Upper lobe of left lung (tissue), 6 donors: ENCODE measurements around the gene PKNOX2. TPM values are rescaled to one million over a fixed set of nuclear protein-coding genes. Genes with fewer than 3 reads are reported as not detected.

ENCODE experiments used
- ATAC-seq, 2 donors: fragments of 200-7000 bp; cut with Tn5 transposase; one replicate each; pipeline ENCODE4 v1.9.1; 2022; ENCODE audit warnings: mild to moderate bottlenecking in 2 of 2, moderate library complexity in 2 of 2; ENCODE audit not compliant: low FRiP score in 2 of 2
- DNase-seq, 2 donors: peaks; one replicate each; pipeline ENCODE4 v3.0.0-alpha.2; 2019 to 2020
- H3K27ac ChIP-seq, 4 donors: fragments of 200-600 bp; sonication (generic); one replicate each; pipeline ENCODE4 v1.5.1; 2016 to 2019
- H3K27me3 ChIP-seq, 4 donors: fragments of 200-600 bp; sonication (generic); one replicate each; pipeline ENCODE4 v1.5.1; 2017 to 2019
- H3K36me3 ChIP-seq, 4 donors: fragments of 200-600 bp; sonication (generic); one replicate each; pipeline ENCODE4 v1.5.1; 2016 to 2019
- H3K4me1 ChIP-seq, 4 donors: fragments of 200-600 bp; sonication (generic); one replicate each; pipeline ENCODE4 v1.5.1; 2018 to 2019
- H3K4me3 ChIP-seq, 4 donors: fragments of 200-600 bp; sonication (generic); one replicate each; pipeline ENCODE4 v1.5.1; 2017 to 2019; ENCODE audit warnings: mild to moderate bottlenecking in 2 of 4, moderate library complexity in 1 of 4
- H3K9me3 ChIP-seq, 4 donors: fragments of 200-600 bp; sonication (generic); one replicate each; pipeline ENCODE4 v1.5.1; 2018 to 2019
- EP300 ChIP-seq, 4 donors: sonication (generic); formaldehyde crosslinking; IDR thresholded peaks; one replicate each; pipeline ENCODE4 v1.5.1; 2017; ENCODE audit warnings: antibody characterized with exemption in 4 of 4, control low read depth in 2 of 4
- POLR2A ChIP-seq, 4 donors: fragments of 450-650 bp; IDR thresholded peaks; one replicate each; pipeline ENCODE4 v1.5.1; 2016 to 2017; ENCODE audit warnings: antibody characterized with exemption in 4 of 4, mild to moderate bottlenecking in 2 of 4
- POLR2AphosphoS5 ChIP-seq, 2 donors: sonication (generic); formaldehyde crosslinking; IDR thresholded peaks; one replicate each; pipeline ENCODE4 v1.5.1; 2017; ENCODE audit warnings: antibody characterized with exemption in 2 of 2
- WGBS, 2 donors: methylation state at CpG; one replicate each; pipeline ENCODE4 v1.1.5; 2017 to 2018; 5-methylcytosine and 5-hydroxymethylcytosine counted together
- total RNA-seq, 6 donors: library from RNA; depleted of rRNA in 4 of 6; stranded (reverse); fragments of >200 nt in 4 of 6; gene quantifications; one replicate each; pipeline versions ENCODE4 v1.1.0 to v1.2.1, GENCODE V29; 2016 to 2021
- TF ChIP-seq, protein P1 (sequence below), 6 experiments: fragments of 450-650 bp in 4 of 6; fragments of 200-600 bp in 2 of 6; sonication (generic) in 2 of 6; IDR thresholded peaks; one replicate each; pipeline ENCODE4 v1.5.1; 2016 to 2019; ENCODE audit warnings: antibody characterized with exemption in 6 of 6
- donor health status: DM: no; HTN: no; CAD: no; lungs with moderate emphysema.
- donor health status: DM: no; HTN: yes; CAD: no; lungs with severe emphysema.

The PKNOX2 gene
- total RNA-seq, 6 donors from 2014 or later = 2.9 to 15.5 (median 8.4) TPM

DNA sequence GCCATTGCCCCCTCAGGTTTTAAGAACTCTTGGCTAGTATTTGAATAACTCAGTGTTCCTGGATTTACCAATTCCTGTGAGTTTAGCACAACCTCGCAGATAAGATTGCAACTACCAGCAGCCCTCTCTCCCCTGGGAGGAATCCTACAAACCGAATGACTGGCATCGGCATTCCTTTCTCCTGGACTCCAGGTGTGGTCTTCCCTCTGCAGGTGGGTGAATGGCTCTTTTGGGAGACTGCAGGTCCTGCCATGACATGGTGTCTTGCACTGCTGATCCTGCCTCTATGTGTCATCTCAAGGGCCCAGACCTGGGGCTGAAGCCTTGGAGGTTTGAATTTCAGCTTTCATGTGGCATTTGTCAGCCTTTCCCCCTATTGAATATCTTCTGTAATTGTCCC, 105.6 kb downstream of the PKNOX2 start:
- DNase-seq (no peak), ATAC-seq (no peak)
- Histone ChIP-seq H3K27me3 (no peaks in the 10 kb centered on the region), H3K36me3 (no peaks in the 10 kb centered on the region), H3K27ac (no peak overlapping the region), H3K9me3 (no peaks in the 10 kb centered on the region), H3K4me1 (no peaks in the 10 kb centered on the region), H3K4me3 (no peak overlapping the region)
- TF ChIP-seq POLR2AphosphoS5 (IDR thresholded peaks at IDR 0.05) = no peak
- TF ChIP-seq POLR2A (IDR thresholded peaks at IDR 0.05) = no peak
- TF ChIP-seq EP300 (IDR thresholded peaks at IDR 0.05) = no peak
- TF ChIP-seq, protein P1, sequence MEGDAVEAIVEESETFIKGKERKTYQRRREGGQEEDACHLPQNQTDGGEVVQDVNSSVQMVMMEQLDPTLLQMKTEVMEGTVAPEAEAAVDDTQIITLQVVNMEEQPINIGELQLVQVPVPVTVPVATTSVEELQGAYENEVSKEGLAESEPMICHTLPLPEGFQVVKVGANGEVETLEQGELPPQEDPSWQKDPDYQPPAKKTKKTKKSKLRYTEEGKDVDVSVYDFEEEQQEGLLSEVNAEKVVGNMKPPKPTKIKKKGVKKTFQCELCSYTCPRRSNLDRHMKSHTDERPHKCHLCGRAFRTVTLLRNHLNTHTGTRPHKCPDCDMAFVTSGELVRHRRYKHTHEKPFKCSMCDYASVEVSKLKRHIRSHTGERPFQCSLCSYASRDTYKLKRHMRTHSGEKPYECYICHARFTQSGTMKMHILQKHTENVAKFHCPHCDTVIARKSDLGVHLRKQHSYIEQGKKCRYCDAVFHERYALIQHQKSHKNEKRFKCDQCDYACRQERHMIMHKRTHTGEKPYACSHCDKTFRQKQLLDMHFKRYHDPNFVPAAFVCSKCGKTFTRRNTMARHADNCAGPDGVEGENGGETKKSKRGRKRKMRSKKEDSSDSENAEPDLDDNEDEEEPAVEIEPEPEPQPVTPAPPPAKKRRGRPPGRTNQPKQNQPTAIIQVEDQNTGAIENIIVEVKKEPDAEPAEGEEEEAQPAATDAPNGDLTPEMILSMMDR (IDR thresholded peaks at IDR 0.05) = no peak
- 90 to 97% methylated on average over 3 of the region's 3 CpGs for WGBS, 2 donors

DNA sequence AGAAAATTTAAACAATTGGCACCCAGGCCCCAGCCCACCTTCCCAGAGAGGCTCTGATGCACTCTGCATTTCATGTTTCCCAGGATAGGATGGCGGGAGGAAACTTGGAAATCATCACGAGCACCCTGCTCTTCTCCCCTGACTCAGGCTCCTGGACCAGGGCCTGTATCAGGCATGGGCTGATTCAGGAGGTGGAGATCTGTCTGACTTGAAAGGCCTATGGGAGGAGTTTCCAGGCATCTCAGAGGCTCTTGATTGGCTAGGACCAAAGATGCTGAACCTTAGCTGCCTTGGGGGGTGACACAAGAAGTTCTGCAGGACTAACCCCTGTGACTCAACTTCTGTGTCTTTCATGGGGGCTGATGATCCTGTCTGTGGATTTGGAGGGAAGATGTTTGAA, 106.2 kb downstream of the PKNOX2 start:
- no peak for ATAC-seq
- TF ChIP-seq POLR2AphosphoS5 (IDR thresholded peaks at IDR 0.05) (no peak), EP300 (IDR thresholded peaks at IDR 0.05) (no peak), POLR2A (IDR thresholded peaks at IDR 0.05) (no peak)
- TF ChIP-seq, protein P1 (IDR thresholded peaks at IDR 0.05) = no peak
- DNase-seq = no peak
- 71% methylated on average over 2 of the region's 2 CpGs; no CpG with 5 or more reads in 1 of the 2 donors for WGBS, 2 donors
- Histone ChIP-seq H3K36me3 (no peaks in the 10 kb centered on the region), H3K27ac (no peak overlapping the region), H3K4me1 (peaks cover 0 to 4% (median 0%) of the 10 kb centered on the region in 4 donors), H3K4me3 (no peak overlapping the region), H3K27me3 (no peaks in the 10 kb centered on the region), H3K9me3 (no peaks in the 10 kb centered on the region)

DNA sequence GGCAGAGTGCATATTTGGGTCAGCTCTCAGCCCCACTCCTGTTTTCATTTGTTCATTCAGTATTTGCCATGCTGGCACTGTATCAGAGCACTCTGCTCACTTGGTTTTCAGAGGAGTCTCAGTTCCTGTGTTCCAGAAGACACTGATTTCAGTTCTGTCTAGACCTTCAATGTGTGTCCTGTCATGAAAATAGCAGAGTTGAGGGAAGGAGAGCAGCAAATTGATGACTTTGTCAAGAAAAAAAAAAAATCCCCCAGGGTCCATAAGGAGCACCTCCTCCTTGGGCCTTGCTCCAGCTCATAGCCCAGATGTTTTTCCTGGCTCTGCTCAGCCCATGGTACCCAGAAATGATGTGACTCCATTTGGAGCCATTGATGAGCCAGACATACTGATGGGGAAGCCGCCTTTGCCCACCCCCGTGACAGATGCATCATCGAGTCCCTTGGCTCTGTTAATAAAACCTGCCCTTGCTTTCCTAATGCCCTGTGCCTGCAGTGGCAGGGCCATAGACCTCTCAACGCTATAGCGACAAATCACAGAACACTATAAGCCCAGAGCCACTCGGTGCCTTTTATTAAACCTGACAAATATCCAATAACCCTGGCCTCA, 107.0 kb downstream of the PKNOX2 start:
- H3K27ac ChIP-seq = no peak overlapping the region
- no peak for ATAC-seq

DNA sequence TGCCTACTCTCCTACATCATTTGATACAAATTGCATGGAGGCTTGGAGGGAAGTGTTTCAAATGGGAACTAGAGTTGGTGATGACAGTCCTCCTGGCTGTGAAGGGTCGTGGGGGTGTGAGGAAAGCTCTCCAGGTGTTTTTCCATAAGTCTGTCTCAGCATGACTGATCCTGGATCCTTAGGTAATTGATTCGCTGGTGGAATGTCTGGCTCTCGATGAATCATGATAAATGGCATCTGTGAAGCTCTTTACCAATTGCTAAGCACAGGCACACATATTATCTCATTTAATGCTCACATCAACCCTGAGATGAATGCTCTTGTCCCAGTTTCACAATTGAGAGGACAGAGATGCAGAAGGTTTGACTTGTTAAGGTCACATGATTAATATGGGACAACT, 107.5 kb downstream of the PKNOX2 start:
- TF ChIP-seq POLR2AphosphoS5 (IDR thresholded peaks at IDR 0.05) (no peak), POLR2A (IDR thresholded peaks at IDR 0.05) (no peak), EP300 (IDR thresholded peaks at IDR 0.05) (no peak)
- TF ChIP-seq, protein P1 (IDR thresholded peaks at IDR 0.05) = no peak

More for the DNA sequence above, 107.0 kb downstream of the PKNOX2 start:
- no peak for DNase-seq
- Histone ChIP-seq H3K27me3 (no peaks in the 10 kb centered on the region), H3K36me3 (no peaks in the 10 kb centered on the region), H3K4me3 (no peak overlapping the region), H3K4me1 (peaks cover 0 to 5% (median 0%) of the 10 kb centered on the region in 4 donors), H3K9me3 (no peaks in the 10 kb centered on the region)
- no peak for TF ChIP-seq POLR2A (IDR thresholded peaks at IDR 0.05)
- TF ChIP-seq, protein P1 (IDR thresholded peaks at IDR 0.05) = no peak
- TF ChIP-seq EP300 (IDR thresholded peaks at IDR 0.05) = no peak
- TF ChIP-seq POLR2AphosphoS5 (IDR thresholded peaks at IDR 0.05) = no peak
- 77 to 93% methylated on average over 6 of the region's 6 CpGs for WGBS, 2 donors

DNA sequence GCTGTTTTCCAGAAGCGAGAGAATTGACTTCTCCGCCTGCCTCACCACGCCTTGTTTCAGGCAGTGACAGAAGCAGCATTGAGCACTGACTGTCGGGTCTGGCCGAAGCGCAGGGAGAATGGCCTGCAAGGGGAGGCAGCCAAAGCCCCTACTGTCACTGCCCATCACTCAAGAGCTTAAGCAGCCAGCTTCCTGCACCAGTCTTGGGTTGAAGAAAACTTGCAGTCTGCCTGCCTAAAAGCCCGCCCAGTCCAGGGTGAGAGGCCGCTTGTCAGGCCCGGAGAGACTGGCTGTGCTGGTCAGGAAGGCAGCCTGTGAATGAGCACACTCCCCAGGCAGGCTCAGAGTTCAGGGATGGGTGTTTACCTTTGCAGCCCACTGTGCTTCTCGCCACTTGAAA, 108.3 kb downstream of the PKNOX2 start:
- H3K4me3 ChIP-seq = no peak overlapping the region
- no peak for ATAC-seq
- no peaks in the 10 kb centered on the region for H3K27me3 ChIP-seq
- TF ChIP-seq EP300 (IDR thresholded peaks at IDR 0.05) (no peak), POLR2AphosphoS5 (IDR thresholded peaks at IDR 0.05) (no peak), POLR2A (IDR thresholded peaks at IDR 0.05) (no peak)
- TF ChIP-seq, protein P1 (IDR thresholded peaks at IDR 0.05) = no peak
- H3K9me3 ChIP-seq = no peaks in the 10 kb centered on the region
- no peaks in the 10 kb centered on the region for H3K36me3 ChIP-seq
- DNase-seq = peak in 1 of 2 donors; percentile 24
- peaks cover 0 to 5% (median 0%) of the 10 kb centered on the region in 4 donors for H3K4me1 ChIP-seq
- WGBS, 2 donors = 72 to 84% methylated on average over 9 to 10 of the region's 10 CpGs
- no peak overlapping the region for H3K27ac ChIP-seq

More for the DNA sequence above, 107.5 kb downstream of the PKNOX2 start:
- 83 to 90% methylated on average over 3 of the region's 3 CpGs for WGBS, 2 donors
- Histone ChIP-seq H3K4me1 (peaks cover 0 to 5% (median 0%) of the 10 kb centered on the region in 4 donors), H3K36me3 (no peaks in the 10 kb centered on the region), H3K27me3 (no peaks in the 10 kb centered on the region), H3K27ac (no peak overlapping the region), H3K9me3 (no peaks in the 10 kb centered on the region), H3K4me3 (no peak overlapping the region)
- no peak for DNase-seq
- ATAC-seq = no peak
